ENCODE results near the gene TEX101.

The TEX101 gene

DNA sequence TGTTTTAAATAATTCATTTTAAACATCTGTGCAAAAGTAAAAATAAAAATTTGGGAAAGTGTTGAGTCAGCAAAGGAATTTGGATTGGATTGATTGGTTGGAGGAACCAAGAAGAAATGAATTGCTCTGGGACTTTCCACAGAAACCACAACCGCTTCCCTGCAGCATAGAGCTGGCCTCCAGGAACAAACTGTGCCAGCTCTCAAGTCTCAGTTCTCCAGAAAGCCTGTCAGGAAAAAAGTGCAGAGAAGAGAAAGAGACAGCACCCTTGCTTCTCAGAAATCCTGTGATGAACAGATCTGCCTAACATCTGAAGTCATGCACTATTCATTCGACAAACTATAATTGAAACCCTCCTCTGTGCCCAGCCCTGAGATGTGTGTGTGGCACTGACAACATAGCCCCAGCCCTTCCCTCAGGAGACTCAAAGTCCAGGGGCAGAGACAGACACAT lies 35.9 kb downstream of the TEX101 start:
- no peak for DNase-seq

DNA sequence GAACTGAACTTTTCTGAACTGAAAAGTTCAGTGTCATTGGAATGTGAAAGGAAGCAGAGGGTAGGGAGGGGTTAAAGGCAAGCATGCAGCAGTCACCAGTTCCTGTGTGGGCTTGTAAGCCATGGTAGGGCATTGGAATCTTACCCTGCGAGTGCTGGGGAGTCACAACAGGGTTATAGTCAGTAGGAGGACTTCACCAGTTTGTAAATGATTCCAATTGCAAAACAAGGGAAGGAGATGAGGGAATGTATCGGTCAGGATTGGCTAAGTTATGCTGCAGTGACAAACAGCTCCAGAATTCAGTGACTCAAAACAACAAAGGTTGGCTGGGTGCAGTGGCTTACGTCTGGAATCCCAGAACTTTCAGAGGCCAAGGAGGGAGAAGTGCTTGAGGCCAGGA lies 37.9 kb downstream of the TEX101 start:
- no peak for DNase-seq

DNA sequence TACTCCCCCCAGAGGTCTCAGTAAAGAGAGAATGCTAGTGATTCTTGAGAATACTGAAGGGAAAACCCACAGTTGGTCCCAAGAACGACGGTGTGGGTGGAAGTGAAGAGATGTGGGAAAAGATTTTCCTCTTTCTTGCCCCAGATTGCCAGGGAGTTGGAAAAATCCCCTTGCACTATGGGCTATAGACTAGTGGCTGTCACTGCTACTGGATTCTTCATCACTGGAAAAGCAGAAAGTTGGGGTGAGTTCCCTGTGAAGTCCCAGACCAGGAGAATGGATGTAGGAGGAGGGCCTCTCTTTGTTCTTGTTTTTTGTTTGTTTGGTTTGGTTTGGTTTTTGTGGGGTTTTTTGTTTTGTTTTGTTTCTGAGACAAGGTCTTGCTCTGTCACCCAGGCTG lies 39.3 kb downstream of the TEX101 start:
- no peak for DNase-seq

DNA sequence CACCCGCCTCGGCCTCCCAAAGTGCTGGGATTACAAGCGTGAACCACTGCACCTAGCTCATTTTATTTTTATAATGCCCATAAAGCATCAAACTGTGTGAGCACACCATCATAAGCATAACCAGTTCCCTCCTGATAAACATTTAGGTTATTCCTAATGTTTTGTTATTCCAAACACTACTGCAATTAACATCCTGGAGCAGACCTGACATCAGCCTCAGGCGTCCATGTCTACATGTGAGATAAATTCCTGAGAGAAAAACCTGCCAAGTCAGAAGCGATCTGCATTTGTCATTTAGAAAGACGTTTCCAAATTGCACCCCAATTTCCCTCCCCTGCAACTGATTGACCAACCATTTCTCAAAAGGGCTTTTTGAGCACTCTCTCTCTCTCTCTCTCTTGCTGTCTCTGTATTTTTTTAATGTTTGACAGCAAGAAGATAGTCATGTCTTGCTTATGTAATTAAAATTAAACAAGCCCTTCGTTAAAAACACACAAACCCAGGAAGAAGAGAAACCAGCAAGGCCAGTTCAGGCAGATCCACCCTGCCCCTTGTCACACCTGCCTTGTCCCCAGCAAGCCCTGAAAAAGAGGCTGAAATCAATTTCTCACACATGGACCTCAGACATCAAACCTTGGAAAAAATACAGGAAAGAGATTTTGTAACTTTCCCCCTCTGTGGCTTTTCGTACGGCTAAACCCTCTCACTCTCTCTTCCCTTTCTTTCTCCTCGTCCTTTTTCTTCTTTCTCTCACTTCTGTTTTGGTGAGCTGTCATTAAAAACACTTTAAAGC lies 40.8 kb downstream of the TEX101 start:
- no peak for DNase-seq

DNA sequence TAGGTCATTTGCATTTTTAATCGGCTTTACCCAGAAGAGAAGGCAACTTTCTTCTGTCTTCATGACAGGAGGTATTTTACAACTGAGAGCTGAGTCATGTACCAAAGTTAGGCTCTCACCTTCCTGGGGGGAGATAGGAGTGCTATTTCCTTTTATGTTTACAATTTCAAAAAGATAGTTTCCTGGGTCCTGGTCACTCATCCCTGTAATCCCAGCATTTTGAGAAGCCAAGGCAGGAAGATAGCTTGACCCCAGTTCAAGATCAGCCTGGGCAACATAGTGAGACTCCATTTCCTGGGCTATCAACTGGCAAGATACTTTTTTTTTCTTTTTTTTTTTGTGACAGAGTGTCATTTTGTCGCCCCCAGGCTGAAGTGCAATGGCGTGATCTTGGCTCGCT lies 43.1 kb downstream of the TEX101 start:
- DNase-seq: no peak

DNA sequence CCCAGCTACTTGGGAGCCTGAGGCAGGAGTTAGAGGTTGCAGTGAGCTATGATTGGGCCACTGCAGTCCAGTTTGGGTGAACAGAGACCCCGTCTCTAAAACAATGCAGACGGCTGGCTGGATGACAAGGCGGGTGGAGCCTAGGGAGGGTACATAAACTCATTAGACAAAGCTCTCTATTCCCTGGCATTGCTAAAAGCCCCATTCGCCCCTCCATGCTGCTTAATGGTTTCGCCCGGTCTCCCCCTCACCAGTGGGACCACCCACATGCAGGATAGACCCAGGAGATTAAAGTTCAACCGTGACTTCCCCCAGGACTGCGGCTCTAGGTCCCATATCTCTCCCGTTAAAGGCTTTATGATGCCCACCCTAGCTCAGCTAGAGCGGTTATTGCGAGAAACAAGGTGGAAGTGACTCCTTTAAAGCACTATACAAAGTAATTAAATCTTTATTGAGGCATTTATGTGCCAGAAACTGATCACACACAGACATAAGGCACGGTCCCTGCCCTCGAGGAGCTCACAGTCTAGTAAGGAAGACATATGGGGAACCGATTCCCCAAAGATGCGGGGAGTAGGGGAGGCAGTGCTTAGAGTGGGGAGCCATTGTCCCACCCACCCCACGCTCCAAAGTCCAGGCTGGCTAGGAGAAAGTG lies 45.8 kb downstream of the TEX101 start:
- no peak for DNase-seq

DNA sequence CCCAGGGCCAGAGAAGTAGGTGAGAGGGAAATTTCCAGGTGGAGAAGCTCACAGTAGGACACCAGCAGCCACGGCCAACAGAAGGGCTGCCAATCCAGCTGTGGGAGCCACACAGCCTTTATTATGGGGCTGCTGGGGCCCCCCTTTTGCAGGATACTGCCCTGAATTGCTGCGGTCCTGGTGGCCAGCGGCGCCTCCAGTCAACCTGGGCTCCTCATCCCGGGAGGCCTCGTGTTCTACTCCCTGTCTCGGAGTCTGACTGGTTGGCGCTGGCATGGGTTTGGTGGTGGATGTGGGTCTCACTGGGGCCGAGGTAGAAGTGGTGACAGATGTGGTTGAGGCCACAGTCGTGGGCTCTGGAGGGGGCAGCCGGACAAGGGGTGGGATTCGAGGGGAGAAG lies 46.6 kb downstream of the TEX101 start:
- no peak for DNase-seq

DNA sequence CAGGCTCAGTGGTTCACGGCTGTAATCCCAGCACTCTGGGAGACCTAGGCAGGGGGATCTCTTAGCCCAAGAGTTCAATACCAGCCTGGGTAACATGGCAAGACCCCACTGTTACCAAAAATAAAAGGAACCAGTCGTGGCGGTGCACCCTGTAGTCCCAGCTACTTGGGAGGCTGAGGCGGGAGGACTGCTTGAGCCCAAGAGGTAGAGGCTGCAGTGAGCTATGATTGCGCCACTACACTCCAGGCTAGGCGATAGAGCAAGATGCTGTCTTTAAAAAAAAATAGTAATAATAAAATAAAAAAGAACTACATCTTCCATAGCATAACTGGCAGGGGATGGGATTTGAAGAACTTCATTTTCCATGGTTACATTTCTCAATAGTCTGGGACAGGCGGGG lies 47.7 kb downstream of the TEX101 start:
- DNase-seq: no peak

DNA sequence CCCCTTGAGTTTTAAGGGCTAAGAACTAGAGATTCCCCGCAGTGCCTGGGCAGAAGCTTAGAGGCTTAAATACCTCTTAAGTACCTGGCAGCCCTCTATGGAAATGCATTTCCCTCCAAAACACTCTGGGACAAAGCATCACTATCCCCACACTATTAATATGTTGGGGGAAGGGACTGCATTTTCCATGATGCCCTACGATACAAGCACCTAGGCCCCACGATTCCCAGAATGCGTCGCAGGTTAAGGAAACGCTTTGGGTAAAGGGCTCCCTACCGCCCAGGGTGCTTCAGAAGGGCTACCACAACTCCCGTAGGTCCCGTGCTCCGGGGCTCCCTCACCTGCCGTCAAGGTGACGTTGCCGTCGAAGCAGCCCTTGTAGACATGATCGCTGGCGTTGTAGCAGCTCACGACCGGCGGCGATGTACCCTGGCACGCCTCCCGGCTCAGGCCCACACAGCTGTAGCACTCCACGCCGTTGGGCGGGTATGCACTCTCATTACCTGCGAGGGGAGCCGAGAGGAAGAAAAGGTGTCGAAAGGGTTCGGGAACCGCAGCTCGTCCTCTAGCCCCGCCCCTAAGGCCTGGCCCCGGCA lies 48.2 kb downstream of the TEX101 start:
- DNase-seq: no peak

DNA sequence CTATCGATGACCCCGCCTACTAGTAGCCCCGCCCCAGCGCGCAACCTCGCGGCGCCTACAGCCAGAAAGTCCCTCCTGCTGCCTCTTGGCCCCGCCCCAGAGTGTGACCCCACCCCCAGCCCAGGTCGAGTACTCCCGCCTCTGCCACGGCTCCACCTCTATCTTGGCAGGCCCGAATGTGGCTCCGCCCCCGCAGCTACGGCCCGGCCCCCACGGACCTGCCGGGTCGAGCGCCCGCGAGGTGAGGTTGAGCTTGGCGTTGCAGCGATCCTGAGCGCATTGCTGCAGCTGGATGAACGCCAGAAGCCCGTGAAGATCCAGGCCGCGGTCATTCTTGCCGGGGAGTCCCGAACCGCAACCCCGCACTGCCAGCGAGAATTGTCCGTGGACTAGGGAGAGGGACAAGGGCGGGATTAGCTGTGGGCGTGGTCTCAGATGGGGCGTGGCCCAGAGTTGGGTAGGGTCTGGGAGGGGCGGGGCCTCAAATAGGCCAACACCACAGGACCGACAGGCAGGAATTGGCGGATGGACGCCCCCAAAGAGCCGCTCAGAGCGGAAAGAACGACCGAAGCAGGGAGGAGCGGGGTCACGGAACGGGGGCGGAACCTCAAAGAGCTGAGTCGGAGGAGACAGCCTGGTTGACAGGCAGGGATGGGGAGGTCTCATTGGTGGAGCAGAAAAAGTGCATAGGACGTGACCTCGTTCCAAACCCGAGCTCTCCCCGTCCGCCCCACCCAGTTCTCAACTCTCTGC lies 48.9 kb downstream of the TEX101 start:
- peak; percentile 99 for DNase-seq

DNA sequence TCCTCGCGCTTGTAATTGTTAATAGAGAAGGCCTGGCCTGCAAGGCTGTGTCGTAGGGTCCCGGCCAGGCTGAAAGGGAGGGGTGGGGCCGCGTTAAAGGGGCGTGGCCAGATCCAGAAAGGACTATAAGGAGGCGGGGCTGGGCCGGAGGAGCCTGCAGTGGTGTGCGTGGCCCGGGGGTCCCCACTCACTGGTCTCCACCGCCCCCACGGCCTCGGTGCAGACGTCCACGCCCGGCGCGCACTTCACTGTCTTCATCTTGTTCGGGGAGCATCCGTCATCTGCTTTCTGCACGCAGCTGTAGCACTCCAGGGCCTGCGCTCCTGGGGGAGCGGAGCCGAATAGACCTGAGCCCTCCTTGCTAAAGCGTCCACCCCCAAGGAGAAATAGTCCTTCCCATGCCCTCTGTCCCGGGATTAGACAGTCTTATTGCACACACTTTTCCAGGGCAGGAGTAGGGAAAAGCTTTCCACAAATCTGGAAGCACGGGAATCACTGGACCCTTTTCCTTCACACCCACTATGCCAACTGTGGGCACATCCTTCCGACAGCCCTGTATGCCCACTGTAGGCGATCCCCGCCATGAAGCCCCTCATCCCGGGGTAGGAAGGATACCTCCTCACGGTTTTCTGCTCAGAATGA lies 49.6 kb downstream of the TEX101 start:
- peak; percentile 85 for DNase-seq

DNA sequence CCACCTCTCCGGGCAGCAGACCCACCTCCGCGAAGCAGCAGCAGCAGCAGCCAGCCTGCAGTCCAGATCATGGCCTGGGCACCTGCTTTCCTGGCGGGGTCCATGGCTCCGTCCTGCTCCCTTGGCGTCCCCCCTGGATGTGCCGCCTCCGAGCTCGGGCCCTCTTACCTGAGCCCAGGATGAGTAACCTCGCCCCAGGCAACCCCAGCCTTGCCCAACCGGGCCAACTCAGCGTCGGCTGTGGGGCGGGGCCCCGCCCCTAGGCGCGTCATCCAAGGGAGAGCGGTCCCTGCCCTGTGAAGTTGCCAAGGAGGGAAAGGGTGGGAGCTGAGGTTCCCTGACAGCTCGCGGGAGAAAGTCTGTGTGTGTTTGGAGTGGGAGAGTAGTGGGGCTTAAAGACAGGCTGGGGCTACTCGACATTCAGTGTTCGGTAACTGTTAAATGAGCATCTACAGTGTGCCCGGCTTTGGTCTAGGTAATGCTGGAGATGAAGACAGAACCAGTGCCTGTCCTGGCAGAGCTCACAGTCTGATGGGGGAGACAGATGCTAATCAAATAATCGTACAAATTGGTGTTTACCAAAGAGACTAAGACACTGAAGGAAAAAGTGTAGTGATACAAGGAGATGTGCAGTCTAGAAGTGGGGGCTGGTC lies 50.9 kb downstream of the TEX101 start, which contains the start of gene LYPD3:
LYPD3 (minus strand) TSS at position 141 of the 653 bp plus-strand sequence; CDS start at position 104, 37 bp downstream.
- no peak for DNase-seq

DNA sequence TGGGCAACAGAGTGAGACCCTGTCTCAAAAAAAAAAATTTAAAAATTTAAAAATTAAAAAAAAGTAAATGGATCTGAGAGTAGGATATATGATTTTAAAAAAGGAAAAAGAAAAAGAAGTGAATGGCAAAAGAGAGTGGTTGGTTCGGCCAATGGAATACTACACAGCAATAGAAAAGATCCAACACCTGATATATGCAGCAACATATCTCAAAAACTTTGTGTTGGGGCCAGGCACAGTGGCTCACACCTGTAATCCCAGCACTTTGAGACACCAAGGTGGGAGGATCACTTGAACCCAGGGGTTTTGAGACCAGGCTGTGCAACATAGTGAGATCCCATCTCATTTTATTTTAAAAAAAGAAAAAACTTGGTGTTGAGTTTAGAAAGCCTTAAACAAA lies 52.1 kb downstream of the TEX101 start:
- DNase-seq: no peak

DNA sequence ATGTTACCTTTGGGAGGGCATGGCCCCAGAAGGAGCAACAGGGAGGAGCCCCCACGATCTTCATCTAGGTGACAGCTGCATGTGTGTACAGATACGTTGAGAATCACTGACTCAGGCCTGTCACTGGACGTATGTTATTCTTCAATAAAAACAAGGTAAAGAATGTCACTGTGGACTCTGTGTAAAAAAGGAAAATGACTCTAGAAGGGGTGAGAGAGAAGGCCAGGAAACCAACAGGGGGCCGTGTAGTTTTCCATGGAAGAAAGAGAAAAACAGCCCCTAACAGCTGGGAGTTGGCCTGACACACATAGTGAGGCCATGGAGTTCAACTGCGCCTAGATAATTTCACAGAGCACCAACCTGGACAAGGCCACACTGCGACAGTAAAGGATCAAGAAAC lies 52.6 kb downstream of the TEX101 start:
- DNase-seq: no peak

DNA sequence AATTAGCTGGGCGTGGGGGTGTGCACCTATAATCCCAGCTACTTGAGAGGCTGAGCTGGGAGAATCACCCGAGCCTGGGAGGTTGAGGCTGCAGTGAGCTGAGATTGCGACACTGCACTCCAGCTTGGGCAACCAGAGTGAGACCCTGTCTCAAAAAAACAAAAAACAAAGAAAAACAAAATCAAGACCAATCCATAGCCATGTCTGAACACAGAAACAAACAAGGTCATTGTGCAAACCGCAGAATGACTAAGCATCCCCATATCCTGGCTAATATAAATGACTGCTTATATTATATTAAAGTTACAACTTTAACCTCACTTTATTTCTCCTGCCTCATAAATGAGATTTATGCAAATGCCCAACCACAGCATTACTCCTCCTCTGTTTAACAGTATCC lies 53.0 kb downstream of the TEX101 start:
- DNase-seq: no peak

Data from effector CD8-positive, alpha-beta T cell (primary cell).